GM12873 (cell line): ENCODE data around the gene DOCK3.

Source experiments
- CTCF ChIP-seq: IDR thresholded peaks from 2 replicates; pipeline ENCODE4 v1.5.1; 2012; ENCODE audit warnings: low read depth, mild to moderate bottlenecking, moderate library complexity, low read length, control low read depth; ENCODE audit not compliant: insufficient read depth; ENCODE audit errors: missing control alignments

The DOCK3 gene

GRCh38 chr3:51361746-51362145 lies 687.0 kb downstream of the DOCK3 start:
- TF ChIP-seq CTCF: no peak

GRCh38 chr3:51362476-51362875 lies 687.7 kb downstream of the DOCK3 start:
- TF ChIP-seq CTCF: no peak

GRCh38 chr3:51371943-51372557 lies 697.3 kb downstream of the DOCK3 start:
- TF ChIP-seq CTCF: peak; percentile 70

GRCh38 chr3:51373658-51374421 lies 699.1 kb downstream of the DOCK3 start:
- TF ChIP-seq CTCF: no peak

GRCh38 chr3:51374456-51374855 lies 699.7 kb downstream of the DOCK3 start:
- TF ChIP-seq CTCF: no peak

GRCh38 chr3:51375136-51375535 lies 700.4 kb downstream of the DOCK3 start:
- TF ChIP-seq CTCF: no peak

GRCh38 chr3:51375571-51375970 lies 700.8 kb downstream of the DOCK3 start:
- no peak for TF ChIP-seq CTCF
